ENCODE data around the gene DBI.
"Not testable (repeated sequence)": the region's sequence is repeated elsewhere in the genome, so short reads cannot be mapped to it uniquely, and the experiment has no call there.

DBI gene

GRCh38 chr2:119365436-119365835 is 1.3 kb upstream of the DBI start:
- DNase-seq (ENCODE audit: low spot score) = no peak

GRCh38 chr2:119366161-119366648 is 572 bp upstream of the DBI start:
- peak; percentile 27 for DNase-seq (ENCODE audit: low spot score)

- DNase-seq (ENCODE audit: low spot score) = peak; percentile 67
Measured at GRCh38 chr2:119367472-119368099, 809 bp downstream of the DBI start.

- DNase-seq (ENCODE audit: low spot score) = no peak
Measured at GRCh38 chr2:119369845-119370244, 3.1 kb downstream of the DBI start.

- no peak for DNase-seq (ENCODE audit: low spot score)
Measured at GRCh38 chr2:119371111-119371510, 4.3 kb downstream of the DBI start.

GRCh38 chr2:119372778-119373568 is 6.2 kb downstream of the DBI start:
- no peak for DNase-seq (ENCODE audit: low spot score)

GRCh38 chr2:119373907-119374745 is 7.3 kb downstream of the DBI start:
- not testable (repeated sequence) for DNase-seq (ENCODE audit: low spot score)

- not testable (repeated sequence) for DNase-seq (ENCODE audit: low spot score)
Measured at GRCh38 chr2:119376406-119376805, 9.6 kb downstream of the DBI start.

- no peak for DNase-seq (ENCODE audit: low spot score)
Measured at GRCh38 chr2:119376810-119377209, 10.0 kb downstream of the DBI start.

GRCh38 chr2:119377294-119377992 is 10.7 kb downstream of the DBI start:
- DNase-seq (ENCODE audit: low spot score) = no peak

GRCh38 chr2:119377993-119378345 is 11.2 kb downstream of the DBI start:
- no peak for DNase-seq (ENCODE audit: low spot score)

GRCh38 chr2:119378566-119378965 is 11.8 kb downstream of the DBI start:
- DNase-seq (ENCODE audit: low spot score) = no peak

- no peak for DNase-seq (ENCODE audit: low spot score)
Measured at GRCh38 chr2:119383410-119384140, 16.8 kb downstream of the DBI start.

GRCh38 chr2:119384971-119385370 is 18.2 kb downstream of the DBI start:
- no peak for DNase-seq (ENCODE audit: low spot score)

- DNase-seq (ENCODE audit: low spot score) = no peak
Measured at GRCh38 chr2:119385466-119385865, 18.7 kb downstream of the DBI start.

GRCh38 chr2:119387381-119388129 is 20.8 kb downstream of the DBI start:
- DNase-seq (ENCODE audit: low spot score) = peak; percentile 85

GRCh38 chr2:119389615-119390306 is 23.0 kb downstream of the DBI start:
- DNase-seq (ENCODE audit: low spot score) = peak; percentile 20

GRCh38 chr2:119393971-119394748 is 27.4 kb downstream of the DBI start:
- DNase-seq (ENCODE audit: low spot score) = no peak

GRCh38 chr2:119397196-119397595 is 30.4 kb downstream of the DBI start:
- DNase-seq (ENCODE audit: low spot score) = no peak

Measured in GM03348 (cell line).